ENCODE data around the gene DNAJC10.

The DNAJC10 gene

GRCh38 chr2:182715121-182715891 lies 751 bp upstream of the DNAJC10 start:
- TF ChIP-seq GATA2 (IDR thresholded peaks at IDR 0.05; ENCODE audit: low read depth, low read length), result no peak
- no peak for TF ChIP-seq GATA3 (IDR thresholded peaks at IDR 0.05; ENCODE audit: low read depth, low read length)

GRCh38 chr2:182716650-182716979 lies 558 bp downstream of the DNAJC10 start:
- TF ChIP-seq GATA2 (IDR thresholded peaks at IDR 0.05; ENCODE audit: low read depth, low read length) (no peak), GATA3 (IDR thresholded peaks at IDR 0.05; ENCODE audit: low read depth, low read length) (no peak)

- TF ChIP-seq GATA2 (IDR thresholded peaks at IDR 0.05; ENCODE audit: low read depth, low read length) (no peak), GATA3 (IDR thresholded peaks at IDR 0.05; ENCODE audit: low read depth, low read length) (no peak)
These were observed 1.4 kb downstream of the DNAJC10 start for GRCh38 chr2:182717416-182717815.

GRCh38 chr2:182717816-182718215 lies 1.8 kb downstream of the DNAJC10 start:
- TF ChIP-seq GATA3 (IDR thresholded peaks at IDR 0.05; ENCODE audit: low read depth, low read length) (no peak), GATA2 (IDR thresholded peaks at IDR 0.05; ENCODE audit: low read depth, low read length) (no peak)

- TF ChIP-seq GATA2 (IDR thresholded peaks at IDR 0.05; ENCODE audit: low read depth, low read length) (no peak), GATA3 (IDR thresholded peaks at IDR 0.05; ENCODE audit: low read depth, low read length) (no peak)
These were observed 2.4 kb downstream of the DNAJC10 start for GRCh38 chr2:182718459-182718858.

GRCh38 chr2:182724656-182725055 lies 8.6 kb downstream of the DNAJC10 start:
- TF ChIP-seq GATA3 (IDR thresholded peaks at IDR 0.05; ENCODE audit: low read depth, low read length), result no peak
- no peak for TF ChIP-seq GATA2 (IDR thresholded peaks at IDR 0.05; ENCODE audit: low read depth, low read length)

- TF ChIP-seq GATA2 (IDR thresholded peaks at IDR 0.05; ENCODE audit: low read depth, low read length), result no peak
- TF ChIP-seq GATA3 (IDR thresholded peaks at IDR 0.05; ENCODE audit: low read depth, low read length), result no peak
These were observed 10.4 kb downstream of the DNAJC10 start for GRCh38 chr2:182726473-182726872.

GRCh38 chr2:182728014-182728413 lies 12.0 kb downstream of the DNAJC10 start:
- no peak for TF ChIP-seq GATA3 (IDR thresholded peaks at IDR 0.05; ENCODE audit: low read depth, low read length)
- no peak for TF ChIP-seq GATA2 (IDR thresholded peaks at IDR 0.05; ENCODE audit: low read depth, low read length)

- TF ChIP-seq GATA3 (IDR thresholded peaks at IDR 0.05; ENCODE audit: low read depth, low read length) (no peak), GATA2 (IDR thresholded peaks at IDR 0.05; ENCODE audit: low read depth, low read length) (no peak)
These were observed 13.8 kb downstream of the DNAJC10 start for GRCh38 chr2:182729710-182730339.

GRCh38 chr2:182730486-182730885 lies 14.4 kb downstream of the DNAJC10 start:
- TF ChIP-seq GATA3 (IDR thresholded peaks at IDR 0.05; ENCODE audit: low read depth, low read length) (no peak), GATA2 (IDR thresholded peaks at IDR 0.05; ENCODE audit: low read depth, low read length) (no peak)

- TF ChIP-seq GATA3 (IDR thresholded peaks at IDR 0.05; ENCODE audit: low read depth, low read length), result no peak
- TF ChIP-seq GATA2 (IDR thresholded peaks at IDR 0.05; ENCODE audit: low read depth, low read length), result no peak
These were observed 16.7 kb downstream of the DNAJC10 start for GRCh38 chr2:182732736-182733135.

GRCh38 chr2:182733572-182733971 lies 17.5 kb downstream of the DNAJC10 start:
- TF ChIP-seq GATA2 (IDR thresholded peaks at IDR 0.05; ENCODE audit: low read depth, low read length) (no peak), GATA3 (IDR thresholded peaks at IDR 0.05; ENCODE audit: low read depth, low read length) (no peak)

GRCh38 chr2:182740701-182741100 lies 24.6 kb downstream of the DNAJC10 start:
- no peak for TF ChIP-seq GATA2 (IDR thresholded peaks at IDR 0.05; ENCODE audit: low read depth, low read length)
- TF ChIP-seq GATA3 (IDR thresholded peaks at IDR 0.05; ENCODE audit: low read depth, low read length), result no peak

GRCh38 chr2:182741620-182742019 lies 25.6 kb downstream of the DNAJC10 start:
- TF ChIP-seq GATA3 (IDR thresholded peaks at IDR 0.05; ENCODE audit: low read depth, low read length), result no peak
- TF ChIP-seq GATA2 (IDR thresholded peaks at IDR 0.05; ENCODE audit: low read depth, low read length), result no peak

GRCh38 chr2:182744490-182744889 lies 28.4 kb downstream of the DNAJC10 start:
- no peak for TF ChIP-seq GATA2 (IDR thresholded peaks at IDR 0.05; ENCODE audit: low read depth, low read length)
- TF ChIP-seq GATA3 (IDR thresholded peaks at IDR 0.05; ENCODE audit: low read depth, low read length), result no peak

Measured in SH-SY5Y (cell line).